Fibroblast of villous mesenchyme (primary cell): Measurements from ENCODE around the gene CD93. TPM values are rescaled to one million over a fixed set of nuclear protein-coding genes. Genes with fewer than 3 reads are reported as not detected.

Experiments used
- DNase-seq: peaks from one replicate; pipeline ENCODE4 v3.0.0-alpha.2; 2010; ENCODE audit warnings: low read depth
- H3K4me3 ChIP-seq: 2 replicates; pipeline ENCODE4 v1.5.1; 2011; ENCODE audit warnings: low read depth, mild to moderate bottlenecking, low read length
- CTCF ChIP-seq: IDR thresholded peaks from 2 replicates; pipeline ENCODE4 v1.5.1; 2012; ENCODE audit warnings: low read depth, mild to moderate bottlenecking, low read length; ENCODE audit not compliant: insufficient read depth
- total RNA-seq: library from RNA; depleted of rRNA; stranded (reverse); fragments of >200 nt; gene quantifications from 2 replicates; pipeline ENCODE4 v1.2.3, GENCODE V29; 2012

The CD93 gene
- total RNA-seq, 1 donor: under 0.01 TPM

GRCh38 chr20:23125159-23125558, 39.0 kb upstream of the CD93 start:
- no peak for DNase-seq
- H3K4me3 ChIP-seq: no peak overlapping the region
- no peak for TF ChIP-seq CTCF

- no peak for TF ChIP-seq CTCF
- no peak overlapping the region for H3K4me3 ChIP-seq
- DNase-seq: no peak
Measured at GRCh38 chr20:23123886-23124285, 37.8 kb upstream of the CD93 start.

GRCh38 chr20:23122796-23123655, 36.9 kb upstream of the CD93 start:
- TF ChIP-seq CTCF: no peak
- no peak overlapping the region for H3K4me3 ChIP-seq
- no peak for DNase-seq

- no peak for DNase-seq
- H3K4me3 ChIP-seq: no peak overlapping the region
- TF ChIP-seq CTCF: no peak
Measured at GRCh38 chr20:23122321-23122720, 36.2 kb upstream of the CD93 start.

GRCh38 chr20:23121751-23122320, 35.7 kb upstream of the CD93 start:
- DNase-seq: peak; percentile 45
- TF ChIP-seq CTCF: no peak
- no peak overlapping the region for H3K4me3 ChIP-seq

GRCh38 chr20:23120936-23121750, 35.0 kb upstream of the CD93 start:
- H3K4me3 ChIP-seq: no peak overlapping the region
- DNase-seq: peak; percentile 27
- no peak for TF ChIP-seq CTCF
